Activated CD8-positive, alpha-beta memory T cell treated with anti-CD3 and anti-CD28 coated beads, Interleukin-2, amount 10 ng/mL, durations not matched to agents 7 days and 5 days (primary cell): ENCODE measurements around the gene LMNB1. TPM values are rescaled to one million over a fixed set of nuclear protein-coding genes. Genes with fewer than 3 reads are reported as not detected.
A peak's percentile ranks its signal among the peaks of the same experiment; 100 is the strongest.
"Not testable (repeated sequence)": the region's sequence is repeated elsewhere in the genome, so short reads cannot be mapped to it uniquely, and the experiment has no call there.

Experiments used
- ATAC-seq: fragments of 150-1000 bp; cut with Tn5 transposase; one replicate; pipeline ENCODE4 v1.10.0; 2021; ENCODE audit warnings: moderate library complexity
- CTCF ChIA-PET: fragments of 350-600 bp; sonication (Branson Sonifier 250); formaldehyde crosslinking; loops from one replicate; lab custom pipeline; 2021; ENCODE audit warnings: antibody characterized with exemption; lab: Charles Lee
- DNase-seq: peaks from one replicate; pipeline ENCODE4 v3.0.0-alpha.2; 2020
- H3K27ac Mint-ChIP-seq: one replicate; pipeline ENCODE4 v1.8.0; 2021; ENCODE audit warnings: mild to moderate bottlenecking, mixed read lengths
- H3K27me3 Mint-ChIP-seq: one replicate; pipeline ENCODE4 v1.8.0; 2021; ENCODE audit warnings: mixed read lengths
- H3K36me3 Mint-ChIP-seq: one replicate; pipeline ENCODE4 v1.8.0; 2021; ENCODE audit warnings: mild to moderate bottlenecking, mixed read lengths
- H3K4me1 Mint-ChIP-seq: one replicate; pipeline ENCODE4 v1.8.0; 2021; ENCODE audit warnings: mixed read lengths
- H3K4me3 Mint-ChIP-seq: one replicate; pipeline ENCODE4 v1.8.0; 2021; ENCODE audit warnings: mild to moderate bottlenecking, moderate library complexity, mixed read lengths
- H3K9me3 Mint-ChIP-seq: one replicate; pipeline ENCODE4 v1.8.0; 2022; ENCODE audit warnings: low read depth, mixed read lengths
- total RNA-seq, 2 experiments: library from RNA; stranded (reverse); gene quantifications; one replicate each; pipeline ENCODE4 v1.2.3, GENCODE V29; 2021

The LMNB1 gene
- total RNA-seq, 2 experiments from 2014 or later: 323 to 364 TPM

DNA sequence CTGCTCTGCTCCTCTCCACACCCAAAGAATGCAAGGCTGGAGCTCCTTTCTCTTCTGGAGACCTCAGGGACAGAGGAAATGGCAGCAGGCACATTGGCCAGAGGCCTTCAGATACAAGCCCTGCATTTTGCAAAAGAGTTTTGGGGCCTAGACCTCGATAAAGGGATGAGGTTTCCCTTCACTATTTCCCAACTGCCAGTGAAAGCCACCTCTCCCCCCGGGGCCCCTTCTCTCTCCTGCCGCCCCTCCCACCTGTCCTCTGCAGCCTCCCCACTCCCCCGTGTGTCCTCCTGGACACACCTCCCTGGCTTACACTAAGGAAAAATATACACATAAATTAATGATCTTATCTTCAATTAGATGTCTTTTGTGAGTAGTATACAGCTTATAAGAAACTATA is 21.3 kb upstream of the LMNB1 start:
- Mint-ChIP-seq H3K27ac (peak overlapping the region; percentile 49), H3K27me3 (no peaks in the 10 kb centered on the region), H3K36me3 (peaks cover 5% of the 10 kb centered on the region), H3K4me3 (no peak overlapping the region), H3K4me1 (peaks cover 54% of the 10 kb centered on the region), H3K9me3 (no peaks in the 10 kb centered on the region)
- ATAC-seq (no peak), DNase-seq (no peak)
- CTCF ChIA-PET: interaction anchor here (0.7 to 1.1 kb wide), 4 partner anchors 9 to 80 kb away, joined by 3 to 5 read pairs (median 3); no protein-coding TSS in a partner anchor

DNA sequence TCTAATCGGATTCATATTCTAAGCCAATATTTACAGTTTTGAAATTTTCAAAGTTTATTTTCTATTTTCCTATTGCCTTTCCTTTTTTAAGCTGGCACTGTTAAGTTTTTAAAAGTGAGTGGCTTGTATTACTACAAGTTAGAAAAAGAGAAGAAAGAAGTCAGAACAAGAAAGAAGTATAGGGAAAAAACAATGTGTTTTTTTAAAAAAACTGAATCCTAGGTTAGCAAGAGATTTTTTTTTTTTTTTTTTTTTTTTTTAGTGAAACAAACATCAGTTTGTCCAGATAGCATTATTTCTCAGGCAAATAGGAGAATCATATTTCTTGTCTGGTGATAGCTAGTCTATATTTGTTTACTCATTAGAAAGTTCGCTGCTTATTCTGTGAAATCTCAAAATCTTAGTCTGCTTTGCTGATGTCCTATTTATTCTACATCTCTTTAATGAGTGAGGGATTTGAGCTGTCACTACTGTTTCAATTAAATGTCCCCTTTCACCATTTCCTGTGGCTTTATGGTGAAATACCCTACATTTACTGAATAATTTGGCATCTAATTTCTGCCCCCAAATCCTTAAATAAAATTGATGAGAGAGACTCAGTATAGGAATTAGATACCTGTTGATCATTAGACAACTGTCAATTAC is 19.1 kb upstream of the LMNB1 start:
- H3K36me3 Mint-ChIP-seq: no peaks in the 10 kb centered on the region
- peak overlapping the region; percentile 59 for H3K4me3 Mint-ChIP-seq
- DNase-seq (no peak), ATAC-seq (no peak)
- H3K27ac Mint-ChIP-seq: peak overlapping the region; percentile 97
- H3K4me1 Mint-ChIP-seq: peaks cover 61% of the 10 kb centered on the region
- no peaks in the 10 kb centered on the region for H3K9me3 Mint-ChIP-seq
- CTCF ChIA-PET: interaction anchor here (0.7 to 3.3 kb wide), 9 partner anchors 9 to 40 kb away, joined by 3 to 33 read pairs (median 3); partner anchors contain the start of gene LMNB1
- no peaks in the 10 kb centered on the region for H3K27me3 Mint-ChIP-seq

DNA sequence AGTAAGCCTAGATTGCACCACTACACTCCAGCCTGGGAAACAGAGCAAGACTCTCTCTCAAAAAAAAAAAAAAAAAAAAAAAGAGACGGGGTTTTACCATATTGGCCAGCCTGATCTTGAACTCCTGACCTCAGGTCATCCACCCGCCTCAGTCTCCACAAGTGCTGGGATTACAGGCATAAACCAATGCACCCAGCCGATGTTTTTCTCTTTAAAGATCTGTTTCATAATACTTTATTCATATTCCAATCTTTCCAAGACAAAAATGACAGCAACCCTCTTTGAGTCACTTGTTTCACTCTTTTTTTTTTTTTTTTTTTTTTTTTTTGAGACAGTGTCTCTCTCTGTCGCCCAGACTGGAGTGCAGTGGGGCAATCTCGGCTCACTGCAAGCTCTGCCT is 13.6 kb upstream of the LMNB1 start:
- H3K27ac Mint-ChIP-seq: peak overlapping the region; percentile 46
- DNase-seq: no peak
- H3K4me1 Mint-ChIP-seq: peaks cover 48% of the 10 kb centered on the region
- CTCF ChIA-PET: interaction anchor here (0.6 to 2.7 kb wide), 6 partner anchors 12 to 133 kb away, joined by 3 to 11 read pairs (median 4); partner anchors contain the start of gene LMNB1
- H3K4me3 Mint-ChIP-seq: no peak overlapping the region
- no peaks in the 10 kb centered on the region for H3K9me3 Mint-ChIP-seq
- no peak for ATAC-seq
- no peaks in the 10 kb centered on the region for H3K27me3 Mint-ChIP-seq
- no peaks in the 10 kb centered on the region for H3K36me3 Mint-ChIP-seq

DNA sequence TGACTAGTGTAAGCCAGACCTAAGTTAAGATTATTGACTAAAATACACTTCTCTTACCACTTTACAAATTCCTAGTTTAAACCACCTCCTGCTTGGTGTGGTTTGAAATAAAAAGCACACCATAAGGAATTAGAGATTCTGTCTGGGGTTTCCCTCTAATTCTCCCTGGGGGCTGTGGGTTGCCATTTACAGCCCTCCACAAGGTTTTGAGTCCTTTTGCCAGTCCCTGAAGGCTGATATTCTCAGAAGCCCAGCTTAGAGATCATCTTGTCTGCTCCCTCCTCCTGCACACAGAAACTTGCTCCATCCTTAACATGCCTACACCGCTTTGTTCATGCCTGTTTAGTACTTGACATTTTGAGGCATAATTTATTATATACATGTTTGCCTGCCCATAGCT is 7.2 kb upstream of the LMNB1 start:
- no peaks in the 10 kb centered on the region for H3K9me3 Mint-ChIP-seq
- no peak overlapping the region for H3K27ac Mint-ChIP-seq
- peaks cover 4% of the 10 kb centered on the region for H3K4me1 Mint-ChIP-seq
- no peak overlapping the region for H3K4me3 Mint-ChIP-seq
- no peaks in the 10 kb centered on the region for H3K27me3 Mint-ChIP-seq
- CTCF ChIA-PET: interaction anchor here (3.4 kb wide), 1 partner anchor 11 kb away, joined by 11 read pairs; no protein-coding TSS in a partner anchor
- DNase-seq (no peak), ATAC-seq (no peak)
- peaks cover 2% of the 10 kb centered on the region for H3K36me3 Mint-ChIP-seq

DNA sequence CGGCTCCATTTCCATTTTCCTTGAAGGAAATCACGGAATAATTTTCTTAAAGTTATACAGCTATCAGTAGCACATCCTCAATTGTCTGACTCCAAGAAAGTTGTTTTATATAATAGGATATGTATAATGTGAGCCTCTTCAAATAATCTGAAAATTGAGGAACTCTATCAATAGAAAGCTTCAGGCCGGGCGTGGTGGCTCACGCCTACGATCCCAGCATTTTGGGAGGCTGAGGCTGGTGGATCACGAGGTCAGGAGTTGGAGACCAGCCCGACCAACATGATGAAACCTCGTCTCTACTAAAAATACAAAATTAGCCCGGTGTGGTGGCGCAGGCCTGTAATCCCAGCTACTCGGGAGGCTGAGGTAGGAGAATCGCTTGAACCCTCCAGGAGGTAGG is 3.4 kb upstream of the LMNB1 start:
- CTCF ChIA-PET, H3K4me3 Mint-ChIP-seq, DNase-seq, H3K27me3 Mint-ChIP-seq, ATAC-seq, H3K9me3 Mint-ChIP-seq, H3K27ac Mint-ChIP-seq: not testable (repeated sequence)
- H3K4me1 Mint-ChIP-seq: peaks cover 10% of the 10 kb centered on the region
- H3K36me3 Mint-ChIP-seq: peaks cover 15% of the 10 kb centered on the region

DNA sequence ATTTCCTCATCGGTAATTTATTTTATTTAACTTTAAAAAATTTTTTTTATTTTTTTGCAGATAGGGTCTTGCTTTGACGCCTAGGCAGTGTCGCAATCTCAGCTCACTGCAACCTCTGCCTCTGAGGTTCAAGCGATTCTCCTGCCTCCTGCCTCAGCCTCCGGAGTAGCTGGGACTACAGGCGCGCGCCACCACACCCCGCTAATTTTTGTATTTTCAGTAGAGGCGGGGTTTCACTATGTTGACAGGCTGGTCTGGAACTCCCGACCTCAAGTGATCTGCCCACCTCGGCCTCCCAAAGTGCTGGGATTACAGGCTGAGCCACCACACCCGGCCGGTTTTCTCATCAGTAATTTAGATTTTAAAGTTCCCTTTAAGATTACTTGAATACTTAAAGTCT is 2.3 kb upstream of the LMNB1 start:
- ATAC-seq, H3K27ac Mint-ChIP-seq, DNase-seq, H3K4me3 Mint-ChIP-seq, H3K27me3 Mint-ChIP-seq, H3K9me3 Mint-ChIP-seq: not testable (repeated sequence)
- Mint-ChIP-seq H3K36me3 (peaks cover 22% of the 10 kb centered on the region), H3K4me1 (peaks cover 10% of the 10 kb centered on the region)
- CTCF ChIA-PET: interaction anchor here (1.0 to 9.1 kb wide), 6 partner anchors 9 to 95 kb away, joined by 3 to 251 read pairs (median 8); no protein-coding TSS in a partner anchor

DNA sequence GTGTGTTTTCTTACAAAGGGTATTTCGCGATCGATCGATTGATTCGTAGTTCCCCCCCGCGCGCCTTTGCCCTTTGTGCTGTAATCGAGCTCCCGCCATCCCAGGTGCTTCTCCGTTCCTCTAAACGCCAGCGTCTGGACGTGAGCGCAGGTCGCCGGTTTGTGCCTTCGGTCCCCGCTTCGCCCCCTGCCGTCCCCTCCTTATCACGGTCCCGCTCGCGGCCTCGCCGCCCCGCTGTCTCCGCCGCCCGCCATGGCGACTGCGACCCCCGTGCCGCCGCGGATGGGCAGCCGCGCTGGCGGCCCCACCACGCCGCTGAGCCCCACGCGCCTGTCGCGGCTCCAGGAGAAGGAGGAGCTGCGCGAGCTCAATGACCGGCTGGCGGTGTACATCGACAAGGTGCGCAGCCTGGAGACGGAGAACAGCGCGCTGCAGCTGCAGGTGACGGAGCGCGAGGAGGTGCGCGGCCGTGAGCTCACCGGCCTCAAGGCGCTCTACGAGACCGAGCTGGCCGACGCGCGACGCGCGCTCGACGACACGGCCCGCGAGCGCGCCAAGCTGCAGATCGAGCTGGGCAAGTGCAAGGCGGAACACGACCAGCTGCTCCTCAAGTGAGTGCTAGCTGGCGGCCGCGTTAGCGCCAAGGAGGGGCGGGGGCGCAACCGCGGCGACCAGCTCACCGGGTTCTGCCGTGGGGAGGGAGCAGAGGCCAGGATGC is 480 bp downstream of the LMNB1 start:
- DNase-seq (peak; percentile 71), ATAC-seq (peak; percentile 7)
- peaks cover 30% of the 10 kb centered on the region for H3K4me1 Mint-ChIP-seq
- H3K27me3 Mint-ChIP-seq: no peaks in the 10 kb centered on the region
- CTCF ChIA-PET: interaction anchor here (0.7 to 9.1 kb wide), 19 partner anchors 11 to 177 kb away, joined by 3 to 251 read pairs (median 9); partner anchors contain the start of gene PHAX
- peak overlapping the region; percentile 91 for H3K4me3 Mint-ChIP-seq
- peaks cover 40% of the 10 kb centered on the region for H3K36me3 Mint-ChIP-seq
- H3K27ac Mint-ChIP-seq: peak overlapping the region; percentile 98
- H3K9me3 Mint-ChIP-seq: no peaks in the 10 kb centered on the region

DNA sequence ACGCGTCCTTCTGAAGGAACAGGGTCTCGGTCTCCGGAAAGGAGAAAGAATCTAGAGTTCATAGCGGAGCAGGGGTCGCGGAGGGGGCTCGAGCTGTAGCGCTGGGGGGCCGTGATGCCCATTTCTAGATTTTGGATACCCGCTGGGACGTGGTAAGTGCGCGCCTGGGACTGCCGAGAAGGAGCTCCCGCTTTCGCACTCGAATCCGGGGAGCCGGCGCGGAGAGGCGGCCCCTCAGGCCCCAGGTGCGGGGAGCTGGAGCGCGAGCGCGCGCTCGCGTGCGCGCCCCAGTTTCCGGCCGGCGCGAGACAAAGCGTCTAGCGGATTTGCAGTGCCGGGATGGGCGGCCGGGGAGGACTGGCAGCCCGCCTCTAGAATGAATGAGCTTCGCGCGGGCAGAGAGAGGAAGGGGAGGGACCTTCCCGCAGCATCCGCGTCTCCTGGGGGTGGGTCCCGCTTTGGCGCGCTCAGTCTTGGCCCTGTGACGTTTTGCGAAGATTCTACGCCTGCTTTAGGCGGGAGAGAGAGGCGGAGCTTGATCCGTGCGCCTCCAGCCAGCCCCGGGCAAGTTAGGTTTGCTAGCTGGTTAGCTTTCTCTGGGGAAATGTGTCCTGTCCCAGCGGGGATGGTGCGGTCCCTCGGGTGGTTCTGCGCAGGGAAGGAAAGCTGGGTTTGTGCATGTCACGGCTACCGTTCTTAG is 1.2 kb downstream of the LMNB1 start:
- H3K9me3 Mint-ChIP-seq: no peaks in the 10 kb centered on the region
- H3K27ac Mint-ChIP-seq: peak overlapping the region; percentile 98
- peak; percentile 77 for ATAC-seq
- peaks cover 30% of the 10 kb centered on the region for H3K4me1 Mint-ChIP-seq
- CTCF ChIA-PET: interaction anchor here (0.8 to 9.1 kb wide), 19 partner anchors 9 to 177 kb away, joined by 3 to 251 read pairs (median 10); partner anchors contain the start of gene PHAX
- peak; percentile 98 for DNase-seq
- H3K27me3 Mint-ChIP-seq: no peaks in the 10 kb centered on the region
- peaks cover 41% of the 10 kb centered on the region for H3K36me3 Mint-ChIP-seq
- peak overlapping the region; percentile 91 for H3K4me3 Mint-ChIP-seq

DNA sequence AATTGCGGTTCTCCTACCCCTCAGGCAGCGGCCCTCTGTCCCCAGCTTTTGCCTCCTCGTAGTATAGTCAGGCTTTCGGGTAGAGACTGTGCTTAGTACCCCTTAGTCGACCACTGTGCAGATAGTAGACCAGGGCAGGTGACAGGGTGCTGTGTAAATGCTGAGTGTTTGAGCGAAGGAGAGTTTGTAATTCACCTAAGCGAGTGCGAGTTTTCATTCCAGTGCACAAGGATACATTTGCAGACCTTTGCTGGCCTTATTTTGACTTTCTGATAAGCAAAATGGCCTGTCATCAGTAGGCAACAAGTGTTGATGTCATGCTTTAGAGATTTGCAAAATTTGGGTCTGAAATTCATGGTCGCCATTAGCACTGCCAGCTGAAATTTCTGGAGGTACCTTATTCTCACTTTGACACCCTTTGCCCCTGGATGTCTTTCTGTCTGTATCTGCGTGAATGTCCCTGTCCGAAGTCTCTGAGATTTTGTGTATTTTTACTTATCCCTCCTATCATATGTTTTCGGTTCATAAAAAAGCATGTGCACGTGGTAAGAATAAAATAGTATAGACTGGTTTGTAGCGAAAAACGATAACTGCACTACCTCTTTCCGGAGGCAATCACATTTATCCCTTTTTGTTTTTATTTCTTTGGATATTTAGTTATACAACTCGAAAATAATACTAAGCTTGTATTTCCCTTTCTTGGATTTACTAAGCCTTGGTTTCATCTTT is 1.9 kb downstream of the LMNB1 start:
- Mint-ChIP-seq H3K27ac (peak overlapping the region; percentile 98), H3K36me3 (peaks cover 44% of the 10 kb centered on the region), H3K4me3 (peak overlapping the region; percentile 91), H3K4me1 (peaks cover 35% of the 10 kb centered on the region), H3K27me3 (no peaks in the 10 kb centered on the region), H3K9me3 (no peaks in the 10 kb centered on the region)
- CTCF ChIA-PET: interaction anchor here (0.8 to 9.1 kb wide), 21 partner anchors 8 to 178 kb away, joined by 3 to 251 read pairs (median 10); partner anchors contain the start of gene PHAX
- no peak for DNase-seq
- peak; percentile 3 for ATAC-seq

DNA sequence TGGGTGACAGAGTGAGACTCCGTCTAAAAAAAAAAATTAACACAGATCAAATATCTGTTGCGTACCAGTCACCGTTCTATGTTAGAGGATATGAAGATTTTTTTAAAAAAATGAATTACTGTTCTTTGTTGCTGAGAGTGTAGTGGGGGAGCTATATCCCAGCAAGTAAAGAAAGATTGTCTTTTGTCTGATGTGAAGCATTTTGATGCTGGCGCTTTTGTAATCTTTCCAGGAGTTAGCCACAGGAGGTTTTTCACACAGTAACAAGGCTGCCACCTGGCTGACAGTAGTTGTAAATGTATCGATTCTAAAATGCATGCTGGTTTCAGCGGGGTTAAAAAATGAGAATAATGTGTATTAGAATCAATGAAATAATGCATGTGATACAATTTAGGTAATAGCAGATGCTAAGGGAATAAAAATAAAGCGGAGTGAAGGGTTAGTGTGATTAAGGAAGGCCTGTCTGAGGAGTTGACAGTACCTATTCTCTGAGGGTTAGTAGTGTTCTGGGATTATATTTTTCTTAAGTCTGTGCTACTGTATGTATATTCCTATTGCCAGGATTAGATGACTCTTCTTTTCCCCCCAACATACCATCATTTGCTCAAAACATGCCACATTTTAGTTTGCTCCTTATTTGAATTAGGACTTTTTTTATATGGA is 3.4 kb downstream of the LMNB1 start:
- no peaks in the 10 kb centered on the region for H3K27me3 Mint-ChIP-seq
- ATAC-seq: no peak
- peaks cover 44% of the 10 kb centered on the region for H3K36me3 Mint-ChIP-seq
- no peaks in the 10 kb centered on the region for H3K9me3 Mint-ChIP-seq
- peak overlapping the region; percentile 98 for H3K27ac Mint-ChIP-seq
- peak; percentile 77 for DNase-seq
- CTCF ChIA-PET: interaction anchor here (0.6 to 9.1 kb wide), 33 partner anchors 9 to 180 kb away, joined by 3 to 251 read pairs (median 6); partner anchors contain the start of gene PHAX
- peaks cover 34% of the 10 kb centered on the region for H3K4me1 Mint-ChIP-seq
- H3K4me3 Mint-ChIP-seq: peak overlapping the region; percentile 91

DNA sequence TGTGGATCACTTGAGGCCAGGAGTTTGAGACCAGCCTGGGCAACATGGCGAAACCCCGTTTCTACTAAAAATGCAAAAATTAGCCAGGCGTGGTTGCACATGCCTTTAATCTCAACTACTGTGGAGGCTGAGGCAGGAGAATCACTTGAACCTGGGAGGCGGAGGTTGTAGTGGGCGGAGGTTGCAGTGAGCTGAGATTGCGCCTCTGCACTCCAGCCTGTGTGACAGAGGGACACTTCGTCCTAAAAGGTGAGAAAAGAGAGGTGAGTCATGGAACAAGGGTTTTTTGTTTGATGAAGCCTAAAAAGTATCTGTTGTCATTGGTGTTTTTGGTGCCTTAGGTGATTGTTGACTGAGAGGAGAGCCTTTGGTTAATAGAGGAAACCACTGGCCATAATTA is 11.5 kb downstream of the LMNB1 start:
- Mint-ChIP-seq H3K36me3 (peaks cover 28% of the 10 kb centered on the region), H3K4me1 (peaks cover 55% of the 10 kb centered on the region)
- H3K9me3 Mint-ChIP-seq, DNase-seq, H3K4me3 Mint-ChIP-seq, ATAC-seq, H3K27me3 Mint-ChIP-seq, H3K27ac Mint-ChIP-seq: not testable (repeated sequence)
- CTCF ChIA-PET: interaction anchor here (1.9 kb wide), 1 partner anchor 10 kb away, joined by 10 read pairs; no protein-coding TSS in a partner anchor

DNA sequence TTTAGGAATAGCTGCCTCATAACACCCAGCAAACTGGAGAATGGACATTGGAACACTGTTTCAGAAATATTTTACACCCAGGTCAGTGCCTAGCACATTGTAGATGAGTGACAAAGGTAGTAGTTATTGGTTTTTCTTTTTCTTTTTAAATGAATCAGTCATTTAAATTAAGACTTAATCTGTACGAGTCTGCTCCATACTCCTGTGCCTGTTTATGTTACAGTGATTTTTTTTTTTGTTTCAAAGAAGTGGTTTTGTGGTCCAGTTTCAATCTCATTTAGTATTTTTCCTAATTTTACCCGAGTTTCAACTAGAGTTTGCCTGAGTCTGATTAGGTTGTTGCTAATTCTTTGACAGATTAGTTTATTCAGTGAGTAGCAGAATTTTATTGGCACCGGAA is 16.2 kb downstream of the LMNB1 start:
- Mint-ChIP-seq H3K36me3 (peaks cover 22% of the 10 kb centered on the region), H3K27me3 (no peaks in the 10 kb centered on the region), H3K9me3 (no peaks in the 10 kb centered on the region), H3K4me1 (peaks cover 64% of the 10 kb centered on the region), H3K4me3 (no peak overlapping the region), H3K27ac (peak overlapping the region; percentile 29)
- no peak for DNase-seq
- CTCF ChIA-PET: no interaction called here
- no peak for ATAC-seq
